ENCODE measurements around the gene SEPTIN5. TPM values are rescaled to one million over a fixed set of nuclear protein-coding genes. Genes with fewer than 3 reads are reported as not detected.
"Not testable (repeated sequence)": the region's sequence is repeated elsewhere in the genome, so short reads cannot be mapped to it uniquely, and the experiment has no call there.

SEPTIN5 gene
- total RNA-seq, 1 experiment from 2014 or later: 50.4 TPM

DNA sequence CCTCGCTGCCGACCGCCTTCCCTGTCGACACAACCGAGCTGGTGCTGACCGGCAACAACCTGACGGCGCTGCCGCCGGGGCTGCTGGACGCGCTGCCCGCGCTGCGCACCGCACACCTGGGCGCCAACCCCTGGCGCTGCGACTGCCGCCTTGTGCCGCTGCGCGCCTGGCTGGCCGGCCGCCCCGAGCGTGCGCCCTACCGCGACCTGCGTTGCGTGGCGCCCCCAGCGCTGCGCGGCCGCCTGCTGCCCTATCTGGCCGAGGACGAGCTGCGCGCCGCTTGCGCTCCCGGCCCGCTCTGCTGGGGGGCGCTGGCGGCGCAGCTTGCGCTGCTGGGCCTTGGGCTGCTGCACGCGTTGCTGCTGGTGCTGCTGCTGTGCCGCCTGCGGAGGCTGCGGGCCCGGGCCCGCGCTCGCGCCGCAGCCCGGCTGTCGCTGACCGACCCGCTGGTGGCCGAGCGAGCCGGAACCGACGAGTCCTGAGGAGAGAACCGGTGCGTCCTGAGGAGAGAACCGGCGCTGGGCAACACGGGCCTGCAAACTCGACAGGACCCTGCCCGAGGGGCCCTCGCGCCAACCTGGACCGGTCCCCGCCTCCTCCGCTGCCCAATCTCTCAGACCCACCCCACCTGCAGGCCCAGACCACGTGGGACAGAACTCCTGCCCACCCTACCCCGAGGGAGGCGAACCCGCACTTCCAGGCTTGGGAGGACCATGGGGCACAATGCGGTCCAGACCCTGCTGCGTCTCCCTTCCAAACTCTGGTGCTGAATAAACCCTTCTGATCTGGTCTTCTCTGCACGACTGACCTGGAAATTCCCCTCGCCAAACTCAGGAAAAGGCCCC is 9.9 kb downstream of the SEPTIN5 start:
- CTCF ChIA-PET: no interaction called here
- H3K27ac ChIP-seq (ENCODE audit: low read depth, low read length, poor library complexity, severe bottlenecking): no peak overlapping the region
- BruUV-seq (replicated peaks): no TSS peak
- H3K27me3 ChIP-seq (replicated peaks; ENCODE audit: insufficient read depth, low read depth, low read length, poor library complexity): no peaks in the 10 kb centered on the region
- DNase-seq (ENCODE audit: low spot score): no peak
- TF ChIP-seq EZH2 (IDR thresholded peaks at IDR 0.05; ENCODE audit: borderline replicate concordance, low read depth, low read length, poor library complexity, severe bottlenecking): no peak
- H3K9me3 ChIP-seq (ENCODE audit: low read depth, low read length, poor library complexity, severe bottlenecking): no peaks in the 10 kb centered on the region
- H3K36me3 ChIP-seq (ENCODE audit: insufficient read depth, low read length, poor library complexity, severe bottlenecking): peaks cover 31% of the 10 kb centered on the region
- POLR2A ChIA-PET (ENCODE audit: low non-redundant PET): no interaction called here
- no peak overlapping the region for H3K4me3 ChIP-seq (ENCODE audit: low read depth, low read length, poor library complexity, severe bottlenecking)
- H3K4me1 ChIP-seq (ENCODE audit: insufficient read depth, low read length, poor library complexity, severe bottlenecking): no peaks in the 10 kb centered on the region
- intact Hi-C loops (cut with micrococcal nuclease; ENCODE audit: unreplicated experiment): no loop called here

DNA sequence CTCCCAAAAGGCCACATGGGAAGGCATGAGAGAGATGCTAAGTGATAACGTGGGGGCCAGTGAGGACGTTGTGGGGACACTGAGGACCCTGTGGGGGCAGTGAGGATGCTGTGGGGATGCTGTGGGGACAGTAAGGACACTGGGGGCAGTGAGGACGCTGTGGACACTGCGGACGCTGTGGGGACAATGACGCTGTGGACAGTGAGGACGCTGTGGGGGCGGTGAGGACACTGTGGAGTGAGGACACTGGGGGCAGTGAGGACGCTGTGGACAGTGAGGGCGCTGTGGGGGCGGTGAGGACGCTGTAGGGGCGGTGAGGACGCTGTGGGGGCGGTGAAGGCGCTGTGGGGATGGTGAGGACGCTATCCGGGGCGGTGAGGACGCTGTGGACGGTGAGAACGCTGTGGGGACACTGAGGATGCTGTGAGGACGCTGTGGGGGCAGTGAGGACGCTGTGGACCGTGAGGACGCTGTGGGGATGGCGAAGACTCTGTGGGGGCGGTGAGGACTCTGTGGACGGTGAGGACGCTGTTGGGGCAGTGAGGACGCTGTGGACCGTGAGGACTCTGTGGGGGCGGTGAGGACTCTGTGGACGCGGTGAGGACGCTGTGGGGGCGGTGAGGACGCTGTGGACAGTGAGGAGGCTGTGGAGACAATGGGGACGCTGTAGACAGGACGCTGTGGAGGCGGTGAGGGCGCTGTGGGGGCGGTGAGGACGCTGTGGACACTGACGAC is 10.8 kb downstream of the SEPTIN5 start:
- CTCF ChIA-PET: no interaction called here
- H3K4me1 ChIP-seq (ENCODE audit: insufficient read depth, low read length, poor library complexity, severe bottlenecking): no peaks in the 10 kb centered on the region
- TF ChIP-seq, protein P1, sequence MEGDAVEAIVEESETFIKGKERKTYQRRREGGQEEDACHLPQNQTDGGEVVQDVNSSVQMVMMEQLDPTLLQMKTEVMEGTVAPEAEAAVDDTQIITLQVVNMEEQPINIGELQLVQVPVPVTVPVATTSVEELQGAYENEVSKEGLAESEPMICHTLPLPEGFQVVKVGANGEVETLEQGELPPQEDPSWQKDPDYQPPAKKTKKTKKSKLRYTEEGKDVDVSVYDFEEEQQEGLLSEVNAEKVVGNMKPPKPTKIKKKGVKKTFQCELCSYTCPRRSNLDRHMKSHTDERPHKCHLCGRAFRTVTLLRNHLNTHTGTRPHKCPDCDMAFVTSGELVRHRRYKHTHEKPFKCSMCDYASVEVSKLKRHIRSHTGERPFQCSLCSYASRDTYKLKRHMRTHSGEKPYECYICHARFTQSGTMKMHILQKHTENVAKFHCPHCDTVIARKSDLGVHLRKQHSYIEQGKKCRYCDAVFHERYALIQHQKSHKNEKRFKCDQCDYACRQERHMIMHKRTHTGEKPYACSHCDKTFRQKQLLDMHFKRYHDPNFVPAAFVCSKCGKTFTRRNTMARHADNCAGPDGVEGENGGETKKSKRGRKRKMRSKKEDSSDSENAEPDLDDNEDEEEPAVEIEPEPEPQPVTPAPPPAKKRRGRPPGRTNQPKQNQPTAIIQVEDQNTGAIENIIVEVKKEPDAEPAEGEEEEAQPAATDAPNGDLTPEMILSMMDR (conservative IDR thresholded peaks at IDR 0.05; ENCODE audit: low read depth, low read length): no peak
- TF ChIP-seq EZH2 (IDR thresholded peaks at IDR 0.05; ENCODE audit: borderline replicate concordance, low read depth, low read length, poor library complexity, severe bottlenecking): no peak
- no peak overlapping the region for H3K4me3 ChIP-seq (ENCODE audit: low read depth, low read length, poor library complexity, severe bottlenecking)
- H3K27me3 ChIP-seq (replicated peaks; ENCODE audit: insufficient read depth, low read depth, low read length, poor library complexity): no peaks in the 10 kb centered on the region
- POLR2A ChIA-PET (ENCODE audit: low non-redundant PET): no interaction called here
- DNase-seq (ENCODE audit: low spot score): no peak
- no TSS peak for BruUV-seq (replicated peaks)
- H3K9me3 ChIP-seq (ENCODE audit: low read depth, low read length, poor library complexity, severe bottlenecking): no peaks in the 10 kb centered on the region
- H3K27ac ChIP-seq (ENCODE audit: low read depth, low read length, poor library complexity, severe bottlenecking): no peak overlapping the region
- peaks cover 26% of the 10 kb centered on the region for H3K36me3 ChIP-seq (ENCODE audit: insufficient read depth, low read length, poor library complexity, severe bottlenecking)
- intact Hi-C loops (cut with micrococcal nuclease; ENCODE audit: unreplicated experiment): no loop called here

DNA sequence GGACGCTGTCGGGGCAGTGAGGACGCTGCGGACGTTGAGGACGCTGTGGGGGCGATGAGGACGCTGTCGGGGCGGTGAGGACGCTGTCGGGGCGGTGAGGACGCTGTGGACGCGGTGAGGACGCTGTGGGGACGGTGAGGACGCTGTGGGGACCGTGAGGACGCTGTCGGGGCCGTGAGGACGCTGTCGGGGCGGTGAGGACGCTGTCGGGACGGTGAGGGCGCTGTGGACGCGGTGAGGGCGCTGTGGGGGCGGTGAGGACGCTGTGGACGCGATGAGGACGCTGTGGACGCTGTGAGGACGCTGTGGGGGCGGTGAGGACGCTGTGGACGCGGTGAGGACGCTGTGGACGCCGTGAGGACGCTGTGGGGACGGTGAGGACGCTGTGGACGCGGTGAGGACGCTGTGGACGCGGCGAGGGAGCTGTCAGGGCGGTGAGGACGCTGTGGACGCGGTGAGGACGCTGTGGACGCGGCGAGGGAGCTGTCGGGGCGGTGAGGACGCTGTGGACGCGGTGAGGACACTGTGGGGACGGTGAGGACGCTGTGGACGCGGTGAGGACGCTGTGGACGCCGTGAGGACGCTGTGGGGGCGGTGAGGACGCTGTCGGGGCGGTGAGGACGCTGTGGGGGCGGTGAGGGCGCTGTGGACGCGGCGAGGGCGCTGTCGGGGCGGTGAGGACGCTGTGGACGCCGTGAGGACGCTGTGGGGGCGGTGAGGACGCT is 11.9 kb downstream of the SEPTIN5 start:
- POLR2A ChIA-PET (ENCODE audit: low non-redundant PET); H3K4me1 ChIP-seq (ENCODE audit: insufficient read depth, low read length, poor library complexity, severe bottlenecking); H3K27me3 ChIP-seq (replicated peaks; ENCODE audit: insufficient read depth, low read depth, low read length, poor library complexity); intact Hi-C loops (cut with micrococcal nuclease; ENCODE audit: unreplicated experiment); DNase-seq (ENCODE audit: low spot score); BruUV-seq (replicated peaks); H3K4me3 ChIP-seq (ENCODE audit: low read depth, low read length, poor library complexity, severe bottlenecking); H3K9me3 ChIP-seq (ENCODE audit: low read depth, low read length, poor library complexity, severe bottlenecking); CTCF ChIA-PET; H3K27ac ChIP-seq (ENCODE audit: low read depth, low read length, poor library complexity, severe bottlenecking): not testable (repeated sequence)
- peaks cover 16% of the 10 kb centered on the region for H3K36me3 ChIP-seq (ENCODE audit: insufficient read depth, low read length, poor library complexity, severe bottlenecking)

Measured in A673 (cell line).